ENCODE measurements around the gene TSPAN32. TPM values are rescaled to one million over a fixed set of nuclear protein-coding genes. Genes with fewer than 3 reads are reported as not detected.

Gene TSPAN32
- total RNA-seq, 3 donors from 2014 or later (not counting 1 experiment from before 2014, with no cell fraction given): 268 to 327 (median 299) TPM

DNA sequence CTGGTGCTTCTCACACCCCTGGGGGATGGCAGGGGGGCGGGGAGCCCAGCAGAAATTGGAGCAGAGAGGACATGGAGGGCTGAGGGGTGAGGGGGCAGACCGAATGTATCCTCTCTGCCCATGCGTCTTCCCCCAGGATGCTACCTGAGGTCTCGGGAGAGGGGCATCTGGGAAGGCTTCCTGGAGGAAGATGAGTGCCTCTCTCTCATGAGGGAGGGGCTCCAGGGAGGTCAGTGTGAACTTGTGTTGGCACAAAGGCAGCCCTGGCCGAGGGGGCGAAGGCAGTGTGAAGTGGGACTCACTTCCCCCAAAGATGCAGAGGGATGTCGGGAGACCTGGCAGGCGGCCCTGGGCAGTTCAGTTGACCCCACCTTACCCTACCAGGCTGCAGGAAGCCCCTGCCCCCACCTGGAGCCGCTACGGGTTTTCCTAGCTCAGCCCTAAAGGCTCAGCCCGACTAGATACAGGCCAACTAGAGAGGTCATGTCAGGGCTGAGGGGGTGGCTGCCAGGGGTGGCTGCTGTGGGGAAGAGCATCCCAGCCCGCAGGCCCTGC, 41.8 kb upstream of the TSPAN32 start:
- DNase-seq (no peak), ATAC-seq (no peak)
- Histone ChIP-seq H3K4me3 (ENCODE audit: low read length) (no peak overlapping the region), H3K36me3 (ENCODE audit: control insufficient read depth, insufficient read depth, low read length) (no peaks in the 10 kb centered on the region), H3K9me3 (ENCODE audit: control insufficient read depth, insufficient read depth, low read length) (no peaks in the 10 kb centered on the region), H3K4me1 (ENCODE audit: control insufficient read depth, insufficient read depth, low read length) (no peaks in the 10 kb centered on the region), H3K27ac (ENCODE audit: low read length) (no peak overlapping the region), H3K27me3 (ENCODE audit: control insufficient read depth, insufficient read depth, low read length) (no peaks in the 10 kb centered on the region)
- no peaks in the 10 kb centered on the region for H3K27me3 Mint-ChIP-seq (ENCODE audit: low read depth in 2 of 2)
- H3K9me3 Mint-ChIP-seq: no peaks in the 10 kb centered on the region
- no peak overlapping the region for H3K4me3 Mint-ChIP-seq
- H3K36me3 Mint-ChIP-seq: no peaks in the 10 kb centered on the region
- no peak overlapping the region for H3K27ac Mint-ChIP-seq
- intact Hi-C loops (cut with micrococcal nuclease): no loop called here
- H3K4me1 Mint-ChIP-seq: peaks cover 6 to 7% of the 10 kb centered on the region in 2 donors
- WGBS (ENCODE audit: insufficient coverage): 85% methylated on average over 12 of the region's 12 CpGs
- TF ChIP-seq, protein P1, sequence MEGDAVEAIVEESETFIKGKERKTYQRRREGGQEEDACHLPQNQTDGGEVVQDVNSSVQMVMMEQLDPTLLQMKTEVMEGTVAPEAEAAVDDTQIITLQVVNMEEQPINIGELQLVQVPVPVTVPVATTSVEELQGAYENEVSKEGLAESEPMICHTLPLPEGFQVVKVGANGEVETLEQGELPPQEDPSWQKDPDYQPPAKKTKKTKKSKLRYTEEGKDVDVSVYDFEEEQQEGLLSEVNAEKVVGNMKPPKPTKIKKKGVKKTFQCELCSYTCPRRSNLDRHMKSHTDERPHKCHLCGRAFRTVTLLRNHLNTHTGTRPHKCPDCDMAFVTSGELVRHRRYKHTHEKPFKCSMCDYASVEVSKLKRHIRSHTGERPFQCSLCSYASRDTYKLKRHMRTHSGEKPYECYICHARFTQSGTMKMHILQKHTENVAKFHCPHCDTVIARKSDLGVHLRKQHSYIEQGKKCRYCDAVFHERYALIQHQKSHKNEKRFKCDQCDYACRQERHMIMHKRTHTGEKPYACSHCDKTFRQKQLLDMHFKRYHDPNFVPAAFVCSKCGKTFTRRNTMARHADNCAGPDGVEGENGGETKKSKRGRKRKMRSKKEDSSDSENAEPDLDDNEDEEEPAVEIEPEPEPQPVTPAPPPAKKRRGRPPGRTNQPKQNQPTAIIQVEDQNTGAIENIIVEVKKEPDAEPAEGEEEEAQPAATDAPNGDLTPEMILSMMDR (IDR thresholded peaks at IDR 0.05): no peak

DNA sequence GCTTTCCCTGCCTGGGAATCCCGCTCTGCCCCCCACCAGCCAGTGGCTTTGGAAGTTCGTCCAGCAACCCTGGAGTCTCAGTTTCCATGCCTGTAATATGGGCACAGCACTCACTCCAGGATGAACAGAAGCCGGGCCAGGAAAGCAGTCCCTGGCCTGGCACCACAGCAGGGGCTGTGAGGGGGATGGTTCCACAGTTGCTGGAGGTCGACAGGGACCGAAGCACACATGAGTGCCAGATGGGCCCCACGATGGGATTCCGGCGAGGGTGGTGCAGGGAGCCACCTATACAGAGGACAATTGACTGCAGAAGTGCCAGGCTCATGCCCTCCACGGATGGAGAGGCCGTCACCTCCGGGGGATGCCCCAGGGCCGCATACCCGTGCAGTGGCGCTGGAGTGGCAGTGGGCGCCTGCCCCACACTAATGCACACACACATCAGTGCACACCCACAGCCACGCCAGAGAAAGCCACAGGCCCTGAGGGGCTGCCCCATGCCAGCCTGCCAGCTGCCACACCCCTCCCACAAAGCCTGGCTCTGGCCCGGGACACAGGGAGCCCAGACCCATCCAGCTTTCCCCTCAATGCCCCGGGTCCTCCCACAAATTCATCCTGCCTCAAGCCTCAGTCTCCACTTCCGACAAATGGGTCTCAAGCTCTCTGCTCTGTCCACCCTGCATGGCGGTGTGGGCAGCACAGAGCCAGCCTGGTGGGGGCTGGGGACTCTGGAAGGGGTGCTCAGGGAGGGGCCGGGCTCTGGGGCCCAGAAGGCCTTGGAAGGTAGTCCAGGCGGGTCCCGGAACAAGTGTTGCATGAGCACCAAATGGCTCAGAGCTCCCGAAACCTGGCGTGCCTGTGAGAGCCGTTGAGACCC, 41.1 kb upstream of the TSPAN32 start:
- H3K9me3 Mint-ChIP-seq: no peaks in the 10 kb centered on the region
- H3K4me3 Mint-ChIP-seq: no peak overlapping the region
- DNase-seq: no peak
- H3K27me3 ChIP-seq (ENCODE audit: control insufficient read depth, insufficient read depth, low read length): no peaks in the 10 kb centered on the region
- no peaks in the 10 kb centered on the region for H3K9me3 ChIP-seq (ENCODE audit: control insufficient read depth, insufficient read depth, low read length)
- H3K27ac ChIP-seq (ENCODE audit: low read length): no peak overlapping the region
- peaks cover 6% of the 10 kb centered on the region for H3K4me1 ChIP-seq (ENCODE audit: control insufficient read depth, insufficient read depth, low read length)
- H3K36me3 Mint-ChIP-seq: no peaks in the 10 kb centered on the region
- 86% methylated on average over 26 of the region's 26 CpGs for WGBS (ENCODE audit: insufficient coverage)
- no peak for ATAC-seq
- peaks cover 14% of the 10 kb centered on the region in 2 donors for H3K4me1 Mint-ChIP-seq
- intact Hi-C loops (cut with micrococcal nuclease): no loop called here
- H3K36me3 ChIP-seq (ENCODE audit: control insufficient read depth, insufficient read depth, low read length): no peaks in the 10 kb centered on the region
- no peaks in the 10 kb centered on the region for H3K27me3 Mint-ChIP-seq (ENCODE audit: low read depth in 2 of 2)
- no peak overlapping the region for H3K4me3 ChIP-seq (ENCODE audit: low read length)
- TF ChIP-seq, protein P1 (IDR thresholded peaks at IDR 0.05): no peak
- no peak overlapping the region for H3K27ac Mint-ChIP-seq

DNA sequence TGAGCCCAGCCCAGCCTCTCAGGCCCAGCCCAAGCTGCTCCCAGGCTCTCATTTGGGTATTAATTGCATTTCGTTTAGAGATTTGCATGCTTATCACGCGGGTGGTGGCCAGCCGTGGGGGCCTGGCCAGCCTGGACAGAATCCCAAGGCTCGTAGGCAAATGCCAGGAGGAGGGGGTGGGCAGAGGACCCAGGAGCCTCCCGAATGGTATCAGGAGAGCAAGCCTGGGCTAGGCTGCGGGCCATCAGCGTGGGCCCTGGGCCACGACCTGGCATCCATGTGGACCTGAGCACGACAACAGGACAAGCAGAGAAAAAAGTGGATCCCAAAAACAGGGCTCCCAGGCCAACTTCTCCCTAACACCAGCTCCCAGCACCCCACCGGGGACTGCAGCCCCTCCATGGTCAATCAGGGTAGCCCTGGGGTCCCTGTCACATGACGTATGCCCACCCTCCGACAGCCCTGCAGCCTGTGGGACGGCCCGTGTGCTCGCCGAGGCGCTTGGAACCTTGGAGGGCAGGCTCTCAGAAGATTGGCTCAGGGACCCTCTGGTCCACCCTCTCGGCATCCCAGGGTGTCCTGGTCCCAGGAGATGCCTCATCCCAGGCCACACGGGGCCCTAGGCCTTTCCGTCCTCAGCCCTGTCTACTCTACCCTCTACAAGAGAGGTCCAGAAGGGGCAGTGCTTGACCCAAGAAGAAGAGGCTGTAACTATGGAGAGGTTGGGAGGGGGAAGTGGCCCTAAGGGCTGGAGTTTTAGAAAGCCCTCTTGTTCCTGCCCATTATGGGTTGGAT, 40.2 kb upstream of the TSPAN32 start:
- no peak overlapping the region for H3K27ac ChIP-seq (ENCODE audit: low read length)
- no peaks in the 10 kb centered on the region for H3K9me3 ChIP-seq (ENCODE audit: control insufficient read depth, insufficient read depth, low read length)
- ATAC-seq (no peak), DNase-seq (no peak)
- Mint-ChIP-seq H3K27ac (no peak overlapping the region), H3K27me3 (ENCODE audit: low read depth in 2 of 2) (no peaks in the 10 kb centered on the region), H3K36me3 (no peaks in the 10 kb centered on the region), H3K4me1 (peaks cover 23% of the 10 kb centered on the region in 2 donors), H3K4me3 (no peak overlapping the region), H3K9me3 (no peaks in the 10 kb centered on the region)
- intact Hi-C loops (cut with micrococcal nuclease): no loop called here
- no peaks in the 10 kb centered on the region for H3K27me3 ChIP-seq (ENCODE audit: control insufficient read depth, insufficient read depth, low read length)
- H3K4me1 ChIP-seq (ENCODE audit: control insufficient read depth, insufficient read depth, low read length): peaks cover 16% of the 10 kb centered on the region
- H3K36me3 ChIP-seq (ENCODE audit: control insufficient read depth, insufficient read depth, low read length): no peaks in the 10 kb centered on the region
- TF ChIP-seq, protein P1 (IDR thresholded peaks at IDR 0.05): no peak
- H3K4me3 ChIP-seq (ENCODE audit: low read length): no peak overlapping the region
- WGBS (ENCODE audit: insufficient coverage): 93% methylated on average over 20 of the region's 21 CpGs
